Measurements from ENCODE around the gene RUBCN. TPM values are rescaled to one million over a fixed set of nuclear protein-coding genes. Genes with fewer than 3 reads are reported as not detected.

Gene RUBCN
- polyA plus RNA-seq (2012; rRNA removed) = 14.1 and 14.9 TPM in 2 replicates
- 8.0 and 10.3 TPM in 2 replicates for polyA plus RNA-seq (2012; cell fraction: cytosol; rRNA removed)
- 24.1 and 28.9 TPM in 2 replicates for polyA plus RNA-seq (2012; cell fraction: nucleus; rRNA removed)

GRCh38 chr3:197736491-197737318 is at the start of gene RUBCN:
Gene RUBCN, minus strand, starts transcription at chr3:197736904. Its CDS starts 185 bp downstream, at chr3:197736719.
- no peaks in the 10 kb centered on the region for H3K9me2 ChIP-seq
- H3F3A ChIP-seq (replicated peaks; ENCODE audit: insufficient read depth) = peaks cover 4% of the 10 kb centered on the region
- peak within 1 kb of the TSS; percentile 100 for H2AFZ ChIP-seq (ENCODE audit: low read depth)
- ChIA-PET POLR2A (interaction anchor here (1.0 to 1.5 kb wide), 3 partner anchors 9 to 29 kb away, joined by 3 read pairs; no protein-coding TSS in a partner anchor), CTCF (interaction anchor here (1.2 to 1.7 kb wide), 2 partner anchors 12 to 138 kb away, joined by 4 to 5 read pairs; partner anchors contain the start of gene FYTTD1)
- peak within 1 kb of the TSS; percentile 95 for H3K4me2 ChIP-seq
- no peaks in the 10 kb centered on the region for H4K20me1 ChIP-seq (ENCODE audit: insufficient read depth)
- no peaks in the 10 kb centered on the region for H3K36me3 ChIP-seq (replicated peaks in 1 of 2; ENCODE audit: control insufficient read depth in 1 of 2, insufficient read depth in 2 of 2, low read length in 1 of 2)
- peaks cover 42% of the 10 kb centered on the region for H3K79me2 ChIP-seq (ENCODE audit: insufficient read depth)
- H3K9ac ChIP-seq = peak within 1 kb of the TSS; percentile 79
- no peaks in the 10 kb centered on the region for H3K27me3 ChIP-seq (ENCODE audit: insufficient read depth)
- H3K27ac ChIP-seq (ENCODE audit: low read depth in 2 of 2, low read length in 1 of 2) = peak within 1 kb of the TSS; percentile 68 to 73
- H3K9me3 ChIP-seq = no peaks in the 10 kb centered on the region
- H3K4me1 ChIP-seq (ENCODE audit: control insufficient read depth in 1 of 2, insufficient read depth in 2 of 2, low read depth in 1 of 2, low read length in 1 of 2) = peaks cover 0 to 10% of the 10 kb centered on the region in 2 experiments; a peak in 1 of 4 replicates
- under 1% methylated on average over 44 of the region's 92 CpGs for WGBS (ENCODE audit: low lambda C conversion rate)
- DNase-seq = peak; percentile 98
- H3K4me3 ChIP-seq (ENCODE audit: low read depth in 2 of 2, low read length in 1 of 2) = peak within 1 kb of the TSS; percentile 70 to 99
- no peak for TF ChIP-seq RXRA (IDR thresholded peaks at IDR 0.05; ENCODE audit: borderline replicate concordance, low read depth)
- TF ChIP-seq EP300 (IDR thresholded peaks at IDR 0.05; ENCODE audit: borderline replicate concordance in 1 of 2, low read depth in 1 of 2, low read length in 1 of 2) = no peak
- TF ChIP-seq RAD21 (IDR thresholded peaks at IDR 0.05; ENCODE audit: low read length) = no peak
- TF ChIP-seq FOXJ3 (CRISPR knock-in tag; IDR thresholded peaks at IDR 0.05) = no peak
- TF ChIP-seq JUND (IDR thresholded peaks at IDR 0.05) = no peak
- TF ChIP-seq YY1 (IDR thresholded peaks at IDR 0.05; ENCODE audit: low read depth) = 0 out of 2 replicates have a peak, but pooled peaks have one; percentile 39
- 0 out of 2 replicates have a peak, but pooled peaks have one; percentile 29 for TF ChIP-seq IRF3 (IDR thresholded peaks at IDR 0.05; ENCODE audit: low read depth, low read length)
- peak; percentile 62 for TF ChIP-seq GABPA (IDR thresholded peaks at IDR 0.05; ENCODE audit: low read depth)
- no peak for TF ChIP-seq TEAD4 (IDR thresholded peaks at IDR 0.05; ENCODE audit: borderline replicate concordance, insufficient read depth)
- TF ChIP-seq SMC3 (IDR thresholded peaks at IDR 0.05; ENCODE audit: low read depth, low read length) = no peak
- TF ChIP-seq RCOR1 (IDR thresholded peaks at IDR 0.05; ENCODE audit: low read length) = no peak
- TF ChIP-seq NFIC (IDR thresholded peaks at IDR 0.05; ENCODE audit: borderline replicate concordance) = no peak
- no peak for TF ChIP-seq FOSL2 (IDR thresholded peaks at IDR 0.05; ENCODE audit: borderline replicate concordance, low read depth)
- TF ChIP-seq PBX3 (IDR thresholded peaks at IDR 0.05) = no peak
- peak; percentile 2; the same call in 1 of the 2 replicates for TF ChIP-seq SIN3A (IDR thresholded peaks at IDR 0.05; ENCODE audit: borderline replicate concordance, low read depth, low read length)
- no peak for TF ChIP-seq MAX (IDR thresholded peaks at IDR 0.05; ENCODE audit: low read depth)
- TF ChIP-seq GATA2 (CRISPR knock-in tag; IDR thresholded peaks at IDR 0.05) = no peak
- TF ChIP-seq RFX5 (IDR thresholded peaks at IDR 0.05; ENCODE audit: low read length) = peak; percentile 81
- peak; percentile 93 for TF ChIP-seq ELF1 (IDR thresholded peaks at IDR 0.05)
- peak; percentile 67; the same call in 1 of the 2 replicates for TF ChIP-seq MXI1 (IDR thresholded peaks at IDR 0.05; ENCODE audit: low read depth, low read length)
- TF ChIP-seq USF1 (IDR thresholded peaks at IDR 0.05; ENCODE audit: borderline replicate concordance, low read depth) = 0 out of 2 replicates have a peak, but pooled peaks have one; percentile 6
- peak; percentile 91 for TF ChIP-seq POLR2AphosphoS5 (IDR thresholded peaks at IDR 0.05; ENCODE audit: low read depth, low read length)
- no peak for TF ChIP-seq USF2 (IDR thresholded peaks at IDR 0.05; ENCODE audit: borderline replicate concordance, low read depth, low read length)
- peak; percentile 35 for TF ChIP-seq CHD2 (IDR thresholded peaks at IDR 0.05; ENCODE audit: low read length, partially characterized antibody)
- no peak for TF ChIP-seq EZH2phosphoT487 (IDR thresholded peaks at IDR 0.05; ENCODE audit: borderline replicate concordance, low read depth)
- no peak for TF ChIP-seq TCF12 (IDR thresholded peaks at IDR 0.05)
- no peak for TF ChIP-seq NRF1 (IDR thresholded peaks at IDR 0.05; ENCODE audit: low read depth, low read length)
- no peak for TF ChIP-seq ZBTB33 (IDR thresholded peaks at IDR 0.05; ENCODE audit: borderline replicate concordance, low read depth)

Data from SK-N-SH (cell line).